ACHN (cell line): ENCODE measurements around the gene BMAL2.

Source experiments
- DNase-seq: peaks from one replicate; pipeline ENCODE4 v3.0.0-alpha.2; 2015
- in situ Hi-C: cut with HindIII; loops from 2 replicates; pipeline ENCODE4 v1.10.0; 2017; ENCODE audit warnings: low sequenced_read_pairs, low pct_ligation_motif_present, low pct_unique_long_range_greater_than_20kb

BMAL2 gene, protein sequence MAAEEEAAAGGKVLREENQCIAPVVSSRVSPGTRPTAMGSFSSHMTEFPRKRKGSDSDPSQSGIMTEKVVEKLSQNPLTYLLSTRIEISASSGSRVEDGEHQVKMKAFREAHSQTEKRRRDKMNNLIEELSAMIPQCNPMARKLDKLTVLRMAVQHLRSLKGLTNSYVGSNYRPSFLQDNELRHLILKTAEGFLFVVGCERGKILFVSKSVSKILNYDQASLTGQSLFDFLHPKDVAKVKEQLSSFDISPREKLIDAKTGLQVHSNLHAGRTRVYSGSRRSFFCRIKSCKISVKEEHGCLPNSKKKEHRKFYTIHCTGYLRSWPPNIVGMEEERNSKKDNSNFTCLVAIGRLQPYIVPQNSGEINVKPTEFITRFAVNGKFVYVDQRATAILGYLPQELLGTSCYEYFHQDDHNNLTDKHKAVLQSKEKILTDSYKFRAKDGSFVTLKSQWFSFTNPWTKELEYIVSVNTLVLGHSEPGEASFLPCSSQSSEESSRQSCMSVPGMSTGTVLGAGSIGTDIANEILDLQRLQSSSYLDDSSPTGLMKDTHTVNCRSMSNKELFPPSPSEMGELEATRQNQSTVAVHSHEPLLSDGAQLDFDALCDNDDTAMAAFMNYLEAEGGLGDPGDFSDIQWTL

DNA sequence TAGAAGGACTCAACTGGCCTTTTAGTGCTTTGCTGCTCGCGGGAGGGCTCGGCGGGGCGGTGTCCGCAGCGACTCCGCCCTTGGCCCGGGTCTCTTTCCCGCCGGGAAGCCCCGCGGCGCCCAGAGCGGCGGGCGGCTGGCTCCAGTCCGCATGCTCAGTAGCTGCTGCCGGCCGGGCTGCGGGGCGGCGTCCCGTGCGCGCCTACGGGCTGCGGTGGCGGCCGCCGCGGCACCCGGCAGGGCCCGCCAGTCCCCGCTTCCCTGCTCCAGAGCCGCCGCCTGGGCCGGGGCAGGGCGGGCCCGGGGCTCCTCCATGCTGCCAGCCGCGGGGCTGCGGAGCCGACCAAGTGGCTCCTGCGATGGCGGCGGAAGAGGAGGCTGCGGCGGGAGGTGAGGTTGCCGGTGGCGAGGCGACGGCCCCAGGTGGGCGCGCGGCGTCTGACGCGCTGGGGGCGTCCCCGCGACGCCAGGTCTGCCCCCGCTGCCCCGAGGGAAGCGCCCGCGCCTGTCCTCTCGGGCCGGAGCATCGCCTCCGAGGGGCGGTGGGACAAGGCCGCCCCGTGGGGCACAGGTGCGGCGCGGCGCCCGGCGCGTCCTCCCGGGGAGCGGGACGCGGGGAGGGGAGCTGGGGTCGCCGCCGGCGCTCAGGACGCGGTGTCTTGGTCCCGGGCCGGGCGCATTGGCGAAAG lies at the start of gene BMAL2:
BMAL2 (plus strand) TSS at position 123 of the 689 bp plus-strand sequence; CDS start at position 360, 237 bp downstream.
- in situ Hi-C loops, result no loop called here
- peak; percentile 80 for DNase-seq

DNA sequence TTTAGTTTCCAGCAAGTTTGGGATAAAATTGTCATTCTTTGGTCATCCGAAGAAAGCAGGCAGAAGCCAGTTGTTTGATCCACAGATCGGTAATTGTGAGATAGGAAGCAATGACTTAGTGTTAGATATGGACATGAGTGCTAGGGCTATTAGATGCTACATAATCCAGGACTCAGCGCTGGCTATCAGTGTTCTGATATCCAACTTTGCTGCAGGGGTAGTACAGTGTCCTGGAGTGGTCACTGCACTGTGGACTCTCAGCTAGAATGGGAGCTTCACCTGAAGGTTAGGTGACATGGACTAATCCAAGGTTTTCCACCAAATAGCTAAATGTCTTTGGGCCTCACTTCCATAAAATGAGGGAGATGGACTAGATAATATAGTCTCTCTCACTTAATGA lies 48.6 kb upstream of the BMAL2 start:
- DNase-seq, result no peak
- in situ Hi-C loops, result no loop called here

DNA sequence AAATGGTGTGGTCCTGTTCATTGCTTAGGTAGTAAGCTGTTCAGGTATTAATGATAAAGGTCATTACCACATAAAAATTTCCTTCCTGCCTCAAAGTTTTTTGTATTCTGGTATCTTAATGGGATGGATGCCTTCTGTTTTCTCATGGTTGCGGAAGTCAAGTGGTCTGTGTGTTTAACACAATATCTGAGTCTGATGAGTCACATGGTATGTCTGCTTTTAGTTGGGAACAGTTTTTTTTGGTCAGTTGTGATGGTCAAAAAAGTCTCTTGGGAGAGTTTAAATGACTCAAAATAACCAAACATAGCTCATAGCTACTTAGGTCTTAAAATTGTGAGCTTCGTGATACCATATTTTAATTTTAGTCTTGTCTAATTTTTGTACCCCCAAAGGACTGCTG lies 47.9 kb upstream of the BMAL2 start:
- in situ Hi-C loops, result no loop called here

DNA sequence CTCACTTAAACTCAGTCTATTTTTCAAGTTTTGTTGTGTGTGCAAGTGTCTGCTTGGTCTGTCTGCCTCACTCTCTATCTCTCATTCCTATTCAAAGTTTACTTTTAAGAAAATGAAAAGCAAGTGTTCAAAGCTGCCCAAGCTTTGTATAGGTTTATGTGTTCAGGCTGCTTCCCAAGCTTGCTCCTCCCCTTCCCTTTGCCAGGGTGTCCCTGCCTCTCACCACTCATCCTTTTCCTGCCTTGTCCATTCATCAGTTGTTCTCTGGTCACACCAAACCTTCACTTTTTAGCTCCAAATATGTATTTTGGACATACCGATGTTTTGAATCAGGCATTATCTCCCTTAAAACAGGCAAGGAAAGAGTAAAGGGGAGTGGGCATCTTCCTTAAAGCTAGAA lies 47.2 kb upstream of the BMAL2 start:
- in situ Hi-C loops, result no loop called here
- no peak for DNase-seq

More for the DNA sequence above, 47.9 kb upstream of the BMAL2 start:
- no peak for DNase-seq

DNA sequence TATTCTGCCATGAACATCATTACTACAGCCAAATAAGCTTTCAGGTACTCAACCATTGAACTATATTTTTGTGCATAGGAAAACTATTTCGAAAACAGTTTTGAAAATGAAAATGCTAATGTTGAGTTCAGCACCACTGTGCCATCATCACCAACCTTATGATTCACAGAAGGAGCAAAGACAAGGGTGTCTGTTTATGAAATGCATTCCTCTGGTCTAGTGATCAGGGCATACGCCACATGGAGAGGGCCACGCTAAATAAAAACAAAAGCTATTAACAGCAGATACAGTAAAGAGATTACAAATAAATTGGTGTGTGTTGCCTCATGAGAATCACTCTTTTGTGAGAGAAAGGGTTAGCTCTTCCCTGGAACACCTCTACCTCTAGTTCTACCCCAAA lies 43.2 kb upstream of the BMAL2 start:
- in situ Hi-C loops, result no loop called here
- no peak for DNase-seq

DNA sequence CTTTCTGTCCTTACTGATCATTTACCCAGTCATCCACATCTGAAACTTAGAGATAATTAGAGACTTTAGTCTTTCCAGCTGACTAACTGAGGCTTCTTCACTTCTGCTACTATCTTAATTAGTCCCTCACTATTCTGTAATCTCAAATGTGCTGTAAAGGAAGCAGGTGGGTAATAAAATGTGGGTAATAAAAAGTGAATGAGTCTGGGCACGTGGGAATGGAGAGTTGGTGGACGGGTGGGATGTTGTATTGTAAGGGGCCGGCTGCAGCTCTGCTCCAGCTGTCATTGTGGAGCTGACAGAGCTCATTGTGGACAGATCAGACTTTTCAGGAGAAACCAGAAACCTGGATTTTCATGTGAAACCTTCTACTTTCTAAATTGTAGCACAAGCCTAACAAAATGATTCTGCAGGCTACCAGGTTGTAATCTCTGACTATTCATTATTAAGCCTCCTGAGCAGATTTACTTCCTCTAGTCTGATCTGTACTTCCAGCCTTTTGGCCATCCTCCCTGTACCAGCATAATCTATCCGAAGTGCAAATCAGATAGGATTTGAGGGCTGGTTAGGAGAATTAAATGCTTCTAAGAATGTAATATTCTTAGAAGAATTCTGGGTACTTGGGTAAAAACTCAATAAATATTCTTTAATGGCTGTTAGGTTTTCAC lies 42.0 kb upstream of the BMAL2 start:
- no peak for DNase-seq

DNA sequence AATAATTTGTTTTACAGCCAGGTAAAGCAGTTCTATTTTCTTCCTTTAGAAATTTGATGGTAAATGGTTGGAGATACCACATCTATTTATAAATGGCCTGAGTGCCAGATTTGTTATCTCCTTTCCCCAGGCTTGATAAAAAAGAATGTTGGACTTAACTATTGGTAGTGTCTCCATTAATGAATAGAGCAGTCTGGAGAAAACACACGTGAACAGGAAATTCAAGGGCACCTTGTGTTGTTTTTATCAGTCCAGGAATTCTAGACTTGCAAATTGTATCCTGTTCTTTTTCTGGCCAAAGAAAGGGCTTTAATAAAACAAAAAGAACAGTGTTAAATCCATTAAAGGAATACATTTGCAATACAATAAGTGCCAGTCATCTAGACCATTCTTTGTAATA lies 40.8 kb upstream of the BMAL2 start:
- in situ Hi-C loops, result no loop called here
- no peak for DNase-seq

More for the DNA sequence above, 42.0 kb upstream of the BMAL2 start:
- in situ Hi-C loops, result no loop called here

DNA sequence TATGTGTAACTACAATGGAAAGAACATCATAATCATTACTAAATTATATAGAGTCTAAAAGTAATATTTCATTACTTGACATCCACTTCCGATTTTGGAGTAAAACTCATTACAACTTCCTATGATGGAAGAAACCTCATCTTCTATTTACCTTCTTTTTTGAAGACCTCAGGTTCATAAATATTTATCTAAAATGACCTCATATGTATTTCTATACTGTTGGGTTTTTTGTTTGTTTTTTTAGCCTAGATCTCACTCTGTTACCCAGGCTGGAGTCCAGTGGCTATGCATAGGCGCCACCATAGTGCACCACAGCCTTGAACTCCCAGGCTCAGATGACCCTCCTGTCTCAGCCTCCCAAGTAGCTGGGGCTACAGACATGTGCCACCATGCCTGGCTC lies 39.9 kb upstream of the BMAL2 start:
- in situ Hi-C loops, result no loop called here

DNA sequence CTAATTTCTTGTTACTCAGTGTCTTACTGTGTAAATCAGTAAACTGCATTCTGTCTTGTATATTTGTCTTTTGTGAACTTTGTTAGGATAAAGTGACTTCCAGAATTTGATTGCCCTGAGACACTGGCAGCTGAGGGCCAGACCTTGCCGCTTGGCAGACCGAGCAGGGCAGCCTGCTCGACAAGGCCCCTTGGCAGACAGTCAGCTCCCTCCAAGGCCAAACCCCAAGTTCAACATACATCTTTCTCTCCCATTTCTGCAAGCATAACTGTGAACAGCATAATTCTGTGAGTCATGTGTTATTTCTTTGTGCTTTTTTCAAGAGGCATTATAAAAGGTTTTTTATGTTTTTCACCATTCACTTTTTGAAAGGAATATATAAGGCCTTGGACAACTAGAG lies 39.2 kb upstream of the BMAL2 start:
- in situ Hi-C loops, result no loop called here
- no peak for DNase-seq

More for the DNA sequence above, 39.9 kb upstream of the BMAL2 start:
- DNase-seq, result no peak

DNA sequence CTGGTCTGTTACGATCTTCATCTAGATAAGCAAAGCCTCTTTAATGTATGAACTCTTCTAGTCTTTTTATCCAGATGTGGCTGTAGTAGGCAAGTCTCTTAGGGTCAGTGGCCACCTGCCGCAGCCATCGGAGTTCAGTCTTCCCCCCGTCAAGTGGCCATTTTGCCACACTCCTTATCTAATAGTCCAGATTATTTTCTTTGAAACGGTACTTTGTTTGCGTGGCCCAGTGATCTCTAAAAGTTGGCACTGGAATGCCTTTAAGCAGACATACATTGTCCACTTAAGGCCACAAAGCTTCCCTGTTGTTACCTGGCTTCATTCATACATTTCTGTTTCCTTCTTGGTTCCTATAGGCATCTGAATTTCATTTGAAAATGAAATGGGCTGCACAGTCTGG lies 36.0 kb upstream of the BMAL2 start:
- in situ Hi-C loops, result no loop called here
- no peak for DNase-seq

DNA sequence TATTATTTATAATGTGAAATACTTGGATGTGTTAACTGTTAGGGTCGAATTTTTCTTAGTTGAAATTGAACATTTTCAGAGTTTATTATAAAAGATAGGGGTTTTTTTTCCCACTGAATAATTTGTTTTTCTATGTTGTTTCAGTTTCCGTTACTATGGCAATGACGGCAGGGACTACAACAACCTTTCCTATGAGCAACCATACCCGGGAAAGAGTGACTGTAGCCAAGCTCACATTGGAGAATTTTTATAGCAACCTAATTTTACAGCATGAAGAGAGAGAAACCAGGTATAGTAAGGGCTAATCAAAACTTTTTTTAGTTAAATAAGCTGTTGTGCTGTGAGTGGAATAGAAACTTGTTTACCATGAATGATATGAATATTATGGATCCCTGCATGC lies 35.1 kb upstream of the BMAL2 start:
- DNase-seq, result no peak
- in situ Hi-C loops, result no loop called here

DNA sequence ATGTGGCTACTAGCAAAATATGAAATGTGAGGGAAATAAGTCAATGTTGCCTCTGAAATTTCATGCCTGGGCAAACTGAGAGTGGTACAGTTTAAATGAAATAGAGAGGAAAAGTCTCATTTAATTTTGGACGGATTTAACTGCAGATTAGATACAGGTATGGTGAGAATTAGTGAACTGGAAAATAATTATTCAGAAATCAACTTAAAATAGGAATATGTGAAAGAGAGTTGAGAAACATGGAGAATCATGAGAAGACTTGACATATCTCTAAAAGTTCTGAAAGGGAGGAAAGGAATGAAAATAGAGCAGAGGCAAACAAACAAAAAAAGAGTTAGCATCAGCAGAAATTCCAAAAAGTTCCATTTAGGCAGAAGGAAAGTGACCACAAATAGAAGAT lies 33.5 kb upstream of the BMAL2 start:
- in situ Hi-C loops, result no loop called here
- no peak for DNase-seq

DNA sequence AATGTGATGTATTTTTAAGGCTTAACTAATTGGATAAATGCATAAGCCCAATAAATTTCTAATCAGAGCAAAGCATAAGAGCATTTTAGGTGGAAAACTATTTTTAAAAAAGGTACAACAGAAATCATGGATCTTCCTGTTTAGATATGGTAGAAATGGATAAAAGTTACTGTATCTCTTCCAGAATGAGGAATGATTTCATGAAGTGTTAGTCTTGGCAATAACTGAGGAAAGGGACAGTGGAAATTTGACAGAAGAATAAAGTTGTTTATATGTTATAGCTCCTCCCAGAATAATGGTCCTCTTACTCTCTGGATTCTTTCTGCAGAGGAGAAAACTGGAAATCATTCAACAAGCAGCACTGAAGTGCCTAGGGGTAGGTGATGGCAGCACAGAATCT lies 32.4 kb upstream of the BMAL2 start:
- no peak for DNase-seq
- in situ Hi-C loops, result no loop called here

DNA sequence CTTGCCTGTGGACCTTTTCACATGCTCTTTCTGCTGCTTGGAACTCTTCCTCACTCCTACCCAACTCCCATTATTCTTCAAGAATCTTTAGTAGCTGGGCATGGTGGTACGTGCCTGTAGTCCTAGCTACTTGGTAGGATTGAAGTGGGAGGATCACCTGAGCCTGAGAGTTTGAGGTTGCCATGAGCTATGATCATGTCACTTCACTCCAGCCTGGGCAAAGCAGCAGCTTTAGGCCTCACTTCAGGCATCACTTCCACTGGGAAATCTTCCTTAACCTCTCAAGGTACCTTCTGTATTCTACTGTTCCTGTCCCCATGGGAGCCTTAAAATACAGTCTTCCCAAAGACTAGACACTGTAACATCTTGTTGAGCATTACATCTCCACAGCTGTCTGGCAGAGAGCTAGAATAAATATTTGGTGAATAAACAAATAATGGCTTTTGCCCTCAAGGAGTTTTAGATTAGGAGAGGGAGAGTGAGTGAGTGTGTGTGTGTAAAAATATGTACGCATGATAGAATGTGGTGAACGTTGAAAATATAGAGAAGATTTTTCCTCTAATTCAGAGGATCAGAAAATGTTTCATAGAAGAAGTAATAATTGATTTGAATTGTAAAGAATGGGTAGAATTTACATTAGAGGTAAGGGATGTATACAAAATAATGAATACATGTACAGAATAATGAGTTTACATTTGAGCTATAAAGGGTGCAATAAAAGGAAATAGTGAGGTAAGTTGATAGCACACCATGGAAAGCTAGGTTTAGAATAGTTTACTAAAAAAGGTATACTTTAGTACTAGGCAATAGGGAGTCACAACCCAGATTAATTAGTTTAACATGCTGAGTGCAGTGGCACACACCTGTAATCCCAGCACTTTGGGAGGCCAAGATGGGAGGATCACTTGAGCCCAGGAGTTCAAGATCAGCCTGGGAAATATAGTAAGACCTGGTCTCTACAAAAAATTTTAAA lies 29.2 kb upstream of the BMAL2 start:
- in situ Hi-C loops, result no loop called here
- DNase-seq, result no peak

DNA sequence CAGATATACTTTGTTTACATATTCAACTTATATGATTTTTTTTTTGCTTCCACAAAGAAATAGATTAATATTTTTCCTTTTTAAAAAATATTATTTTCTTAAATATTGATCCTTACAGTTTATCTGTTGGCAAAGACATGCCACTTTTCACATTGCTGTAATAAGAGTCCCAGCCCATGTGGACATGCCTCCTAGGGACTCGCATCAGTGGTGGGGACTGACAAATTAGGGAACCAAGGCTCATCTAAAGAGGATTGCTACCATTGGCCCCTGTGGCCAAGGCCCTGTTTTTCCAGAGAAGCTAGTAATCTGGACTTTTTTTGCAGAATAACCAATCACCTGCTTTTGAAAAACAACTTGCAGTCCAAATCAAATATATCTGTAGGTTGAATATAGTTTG lies 27.8 kb upstream of the BMAL2 start:
- in situ Hi-C loops, result no loop called here
- DNase-seq, result no peak

DNA sequence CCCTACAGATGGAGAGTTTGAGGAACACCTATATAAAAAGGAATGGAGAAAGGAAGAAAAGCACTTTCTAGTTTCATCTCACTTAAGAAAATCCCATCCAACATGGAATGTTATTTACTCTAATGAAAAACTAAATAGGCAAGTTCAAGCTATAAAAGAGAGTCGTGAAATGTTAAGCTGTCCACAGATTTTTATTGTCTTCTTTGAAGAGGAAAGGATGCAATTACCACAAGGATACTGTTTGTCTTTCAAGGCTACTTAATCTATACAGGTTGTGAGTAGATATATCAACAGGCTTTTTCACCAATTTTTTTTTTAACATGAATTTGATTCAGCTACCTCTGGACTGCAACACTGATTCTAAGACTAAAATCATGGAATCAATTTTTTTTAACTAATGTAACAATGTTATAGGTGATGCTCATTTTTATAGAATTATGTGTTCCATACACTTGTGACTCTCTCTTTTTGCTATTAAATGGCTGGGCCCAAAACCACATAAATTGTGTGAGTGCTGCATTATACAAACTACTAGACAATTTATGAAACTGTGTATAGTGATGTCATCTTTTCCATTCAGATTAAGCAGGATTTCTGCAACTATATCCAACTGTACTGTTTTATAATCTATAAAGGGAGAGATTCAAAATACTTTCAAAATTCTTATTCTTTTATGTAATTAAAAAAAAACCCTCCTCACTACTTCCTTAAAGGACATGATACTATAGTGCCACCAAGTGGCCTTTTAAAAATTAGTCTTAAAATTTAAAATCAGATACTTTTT lies 26.8 kb upstream of the BMAL2 start:
- DNase-seq, result peak; percentile 72
- in situ Hi-C loops, result no loop called here

DNA sequence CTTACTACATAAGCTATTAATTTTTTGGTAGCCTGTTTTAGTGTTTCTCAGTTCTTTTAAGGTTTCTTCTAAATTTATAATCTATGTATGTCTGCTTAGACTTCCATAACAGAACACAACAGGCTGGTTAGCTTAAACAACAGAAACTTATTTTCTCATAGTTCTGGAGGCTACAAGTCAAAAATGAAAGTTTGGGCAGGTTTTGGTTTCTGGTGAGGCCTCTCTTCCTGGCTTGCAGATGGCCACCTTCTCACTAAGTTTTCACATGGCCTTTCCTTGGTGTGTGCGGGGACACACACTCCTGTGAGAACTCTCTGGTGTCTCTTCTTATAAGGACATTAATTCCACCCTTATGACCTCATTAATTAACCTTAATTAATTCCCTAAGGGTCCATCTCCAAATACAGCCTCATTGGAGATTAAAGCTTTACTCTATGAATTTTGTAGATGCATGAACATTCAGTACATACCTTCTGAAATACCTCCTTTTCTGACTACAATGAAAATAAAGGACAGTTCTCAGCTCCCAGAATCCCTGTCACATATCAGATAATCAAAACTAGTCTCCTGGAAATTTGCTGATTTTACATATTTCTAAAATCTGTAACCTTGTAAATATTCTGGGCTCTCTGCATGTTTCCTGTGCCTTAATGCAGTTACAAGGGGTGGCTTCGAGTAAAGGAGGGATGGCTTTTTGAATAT lies 23.2 kb upstream of the BMAL2 start:
- in situ Hi-C loops, result no loop called here
- no peak for DNase-seq
